22Rv1 (cell line): ENCODE measurements around the gene TNFRSF12A.

Source experiments
- ZFX ChIP-seq: fragments of 450-650 bp; IDR thresholded peaks from 2 replicates; pipeline ENCODE4 v1.6.1; 2017; ENCODE audit warnings: antibody characterized with exemption, borderline replicate concordance
- TF ChIP-seq, protein P1 (sequence below): fragments of 450-650 bp; IDR thresholded peaks from 2 replicates; pipeline ENCODE4 v1.5.1; 2017; ENCODE audit warnings: mild to moderate bottlenecking

DNA sequence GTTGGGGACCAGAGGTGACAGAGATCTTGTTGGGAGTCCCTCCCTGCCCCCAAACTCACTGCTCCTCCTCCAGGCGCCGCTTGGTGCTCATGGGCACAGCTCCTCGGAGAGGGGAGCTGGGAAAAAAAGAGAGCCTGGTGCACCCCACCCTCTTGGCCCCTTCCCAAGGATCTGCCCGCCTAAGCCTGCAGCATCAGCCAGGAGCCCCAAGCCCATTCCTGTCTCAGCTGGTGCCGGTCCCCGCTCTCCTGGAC, 3.2 kb downstream of the TNFRSF12A start:
- TF ChIP-seq, protein P1, sequence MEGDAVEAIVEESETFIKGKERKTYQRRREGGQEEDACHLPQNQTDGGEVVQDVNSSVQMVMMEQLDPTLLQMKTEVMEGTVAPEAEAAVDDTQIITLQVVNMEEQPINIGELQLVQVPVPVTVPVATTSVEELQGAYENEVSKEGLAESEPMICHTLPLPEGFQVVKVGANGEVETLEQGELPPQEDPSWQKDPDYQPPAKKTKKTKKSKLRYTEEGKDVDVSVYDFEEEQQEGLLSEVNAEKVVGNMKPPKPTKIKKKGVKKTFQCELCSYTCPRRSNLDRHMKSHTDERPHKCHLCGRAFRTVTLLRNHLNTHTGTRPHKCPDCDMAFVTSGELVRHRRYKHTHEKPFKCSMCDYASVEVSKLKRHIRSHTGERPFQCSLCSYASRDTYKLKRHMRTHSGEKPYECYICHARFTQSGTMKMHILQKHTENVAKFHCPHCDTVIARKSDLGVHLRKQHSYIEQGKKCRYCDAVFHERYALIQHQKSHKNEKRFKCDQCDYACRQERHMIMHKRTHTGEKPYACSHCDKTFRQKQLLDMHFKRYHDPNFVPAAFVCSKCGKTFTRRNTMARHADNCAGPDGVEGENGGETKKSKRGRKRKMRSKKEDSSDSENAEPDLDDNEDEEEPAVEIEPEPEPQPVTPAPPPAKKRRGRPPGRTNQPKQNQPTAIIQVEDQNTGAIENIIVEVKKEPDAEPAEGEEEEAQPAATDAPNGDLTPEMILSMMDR: no peak
- no peak for TF ChIP-seq ZFX
